Coronary artery (tissue), 2 donors: ENCODE data around the gene KRTAP1-5.

Source experiments
- DNase-seq: peaks from one replicate; pipeline ENCODE4 v3.0.0-alpha.2; 2017; ENCODE audit warnings: low spot score
- H3K27ac ChIP-seq, 2 donors: fragments of 200-600 bp; sonication (generic); one replicate each; pipeline ENCODE4 v1.5.1; 2016 to 2019
- H3K4me3 ChIP-seq: fragments of 200-600 bp; sonication (generic); 2 replicates; pipeline ENCODE4 v1.5.1; 2016; ENCODE audit warnings: mild to moderate bottlenecking, moderate library complexity
- TF ChIP-seq, protein P1 (sequence below): fragments of 200-600 bp; sonication (generic); IDR thresholded peaks from one replicate; pipeline ENCODE4 v1.5.1; 2019; ENCODE audit warnings: antibody characterized with exemption

KRTAP1-5 gene

DNA sequence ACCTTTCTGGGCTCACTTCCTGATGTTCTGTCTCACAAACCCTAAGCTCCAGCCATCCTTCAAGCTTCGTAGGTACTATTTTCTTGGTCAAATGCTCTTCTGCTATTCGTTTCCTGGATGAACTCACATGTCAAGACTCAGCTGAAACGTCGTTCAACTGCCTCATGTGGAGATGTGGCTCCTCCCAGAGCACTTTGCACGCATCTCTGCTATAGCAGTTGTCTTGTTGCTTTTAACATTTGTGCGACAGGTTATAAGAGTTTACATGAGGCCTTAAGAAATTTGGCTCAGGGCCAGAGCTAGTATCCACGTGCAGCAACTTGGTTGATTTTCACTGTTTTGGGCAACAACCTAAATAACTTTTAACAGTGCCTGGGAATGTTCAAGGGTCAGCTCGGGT lies 40.1 kb downstream of the KRTAP1-5 start:
- no peak for DNase-seq
- TF ChIP-seq, protein P1, sequence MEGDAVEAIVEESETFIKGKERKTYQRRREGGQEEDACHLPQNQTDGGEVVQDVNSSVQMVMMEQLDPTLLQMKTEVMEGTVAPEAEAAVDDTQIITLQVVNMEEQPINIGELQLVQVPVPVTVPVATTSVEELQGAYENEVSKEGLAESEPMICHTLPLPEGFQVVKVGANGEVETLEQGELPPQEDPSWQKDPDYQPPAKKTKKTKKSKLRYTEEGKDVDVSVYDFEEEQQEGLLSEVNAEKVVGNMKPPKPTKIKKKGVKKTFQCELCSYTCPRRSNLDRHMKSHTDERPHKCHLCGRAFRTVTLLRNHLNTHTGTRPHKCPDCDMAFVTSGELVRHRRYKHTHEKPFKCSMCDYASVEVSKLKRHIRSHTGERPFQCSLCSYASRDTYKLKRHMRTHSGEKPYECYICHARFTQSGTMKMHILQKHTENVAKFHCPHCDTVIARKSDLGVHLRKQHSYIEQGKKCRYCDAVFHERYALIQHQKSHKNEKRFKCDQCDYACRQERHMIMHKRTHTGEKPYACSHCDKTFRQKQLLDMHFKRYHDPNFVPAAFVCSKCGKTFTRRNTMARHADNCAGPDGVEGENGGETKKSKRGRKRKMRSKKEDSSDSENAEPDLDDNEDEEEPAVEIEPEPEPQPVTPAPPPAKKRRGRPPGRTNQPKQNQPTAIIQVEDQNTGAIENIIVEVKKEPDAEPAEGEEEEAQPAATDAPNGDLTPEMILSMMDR, result no peak
- Histone ChIP-seq H3K27ac (no peak overlapping the region), H3K4me3 (no peak overlapping the region)

DNA sequence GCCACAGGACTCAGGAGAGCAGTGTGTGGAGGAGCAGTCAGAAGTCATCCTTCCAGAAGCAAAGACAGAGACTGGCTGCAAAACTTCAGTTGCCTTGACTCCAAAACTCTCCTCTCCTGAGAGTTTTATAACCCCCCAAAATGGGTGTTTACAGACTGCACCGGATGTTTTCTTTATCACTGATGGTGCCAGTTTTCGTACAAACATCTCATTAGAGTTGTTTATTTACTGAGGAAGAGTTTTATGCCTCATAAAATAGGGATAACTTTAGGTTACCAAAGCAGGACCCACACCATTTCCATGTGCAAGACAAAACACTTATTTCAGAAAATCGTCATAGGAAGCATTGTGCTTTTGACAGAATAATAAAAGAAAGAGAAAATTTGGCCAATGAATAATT lies 42.8 kb downstream of the KRTAP1-5 start, which contains the start of gene KRT40:
TSS of gene KRT40 (minus strand) at position 101 of the 400 bp plus-strand sequence. CDS start at position 48, 53 bp downstream.
- TF ChIP-seq, protein P1, result no peak
- H3K27ac ChIP-seq, result no peak within 1 kb of the TSS
- no peak within 1 kb of the TSS for H3K4me3 ChIP-seq
- DNase-seq, result no peak

DNA sequence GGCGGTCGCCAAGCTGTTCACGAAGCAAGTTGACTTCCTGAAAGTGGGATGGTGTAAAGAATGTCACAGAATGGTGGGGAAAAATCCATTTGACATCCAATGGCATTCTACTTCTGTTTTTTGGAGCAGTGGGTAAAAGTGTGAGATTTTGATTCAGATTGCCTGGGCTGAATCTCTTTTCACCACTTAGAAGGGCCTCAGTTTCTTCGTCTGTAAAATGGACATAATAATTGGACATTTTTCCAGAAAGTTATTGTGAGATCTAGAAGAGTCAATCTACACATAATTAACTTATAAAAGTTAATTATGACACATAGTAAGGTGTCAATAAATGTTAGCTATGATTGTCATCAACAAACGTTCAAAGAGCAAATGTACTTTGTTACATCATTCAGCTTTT lies 45.9 kb downstream of the KRTAP1-5 start:
- Histone ChIP-seq H3K4me3 (no peak overlapping the region), H3K27ac (no peak overlapping the region)
- no peak for DNase-seq
- TF ChIP-seq, protein P1, result no peak

DNA sequence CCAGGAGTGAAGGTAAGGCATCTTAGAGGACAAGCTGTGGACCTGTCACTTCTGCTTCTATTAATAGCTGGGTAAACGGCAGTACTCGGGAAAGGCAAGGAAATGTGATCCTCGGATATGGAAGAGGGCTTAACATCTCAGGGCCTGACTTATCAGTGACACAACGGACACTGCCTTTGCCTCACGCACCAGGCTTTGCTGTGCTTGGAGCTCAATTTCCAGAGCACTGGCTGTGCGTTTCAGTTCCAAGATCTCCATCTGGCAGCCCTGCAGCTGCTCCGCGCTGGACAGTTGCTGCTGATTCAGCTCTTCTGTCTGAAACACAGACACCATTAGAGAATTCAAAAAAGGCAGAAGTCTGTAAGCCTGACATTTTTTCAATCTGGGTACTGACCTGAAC lies 46.4 kb downstream of the KRTAP1-5 start:
- no peak overlapping the region for H3K27ac ChIP-seq
- no peak for DNase-seq
- H3K4me3 ChIP-seq, result no peak overlapping the region
- TF ChIP-seq, protein P1, result no peak

DNA sequence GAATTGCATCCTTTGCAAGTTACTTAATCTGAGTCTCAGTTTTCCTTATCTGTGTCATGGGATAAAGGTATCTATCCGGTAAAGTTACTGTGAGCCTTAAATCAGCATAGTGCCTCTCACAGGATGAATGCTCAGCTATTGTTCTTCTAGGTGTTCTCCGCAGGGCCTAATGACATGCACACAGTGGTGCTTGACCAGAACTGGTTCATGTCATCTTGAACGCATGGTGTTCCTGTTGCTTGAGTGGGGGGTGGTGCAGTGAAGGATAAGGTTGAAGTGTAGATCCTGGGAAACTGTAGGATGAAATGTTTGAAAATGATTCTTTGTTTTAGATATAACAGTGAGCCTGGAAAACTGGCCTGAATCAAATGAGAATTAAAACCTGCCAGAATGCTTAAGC lies 46.9 kb downstream of the KRTAP1-5 start:
- Histone ChIP-seq H3K27ac (no peak overlapping the region), H3K4me3 (no peak overlapping the region)
- DNase-seq, result no peak
- TF ChIP-seq, protein P1, result no peak

DNA sequence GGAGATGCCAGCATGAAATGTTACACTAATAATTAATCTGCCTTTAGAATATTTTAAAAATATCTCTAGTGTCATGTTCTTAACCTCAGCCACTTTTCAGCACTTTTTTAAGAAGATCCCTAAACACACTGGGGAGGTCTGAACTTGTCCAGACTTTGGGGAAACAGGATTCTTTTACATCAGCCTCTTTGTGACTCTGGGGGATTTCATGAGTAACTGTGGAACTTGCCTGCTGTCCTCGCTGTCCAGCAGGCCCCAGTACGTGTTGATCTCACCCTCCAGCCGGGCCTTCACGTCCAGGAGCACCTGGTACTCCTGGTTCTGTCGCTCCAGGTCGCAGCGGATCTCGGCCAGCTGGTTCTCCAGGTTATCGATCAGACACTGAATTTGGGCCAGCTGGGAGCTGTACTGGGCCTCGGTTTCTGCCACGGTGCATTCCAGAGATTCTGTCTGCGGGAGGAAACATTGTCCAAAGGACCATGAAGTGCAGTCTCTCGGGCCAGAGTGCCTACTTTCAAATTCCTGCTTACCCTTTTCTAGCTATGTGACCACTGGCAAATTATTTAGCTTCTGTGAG lies 48.3 kb downstream of the KRTAP1-5 start:
- H3K4me3 ChIP-seq, result no peak overlapping the region
- TF ChIP-seq, protein P1, result no peak
- DNase-seq, result no peak
- no peak overlapping the region for H3K27ac ChIP-seq
